GM21529 (cell line): ENCODE results near the gene HOMER3.

Source experiments
- ATAC-seq: cut with Tn5 transposase; IDR thresholded peaks from one replicate; pipeline ENCODE4 v1.9.1; 2021; ENCODE audit not compliant: unreplicated experiment

HOMER3 gene

DNA sequence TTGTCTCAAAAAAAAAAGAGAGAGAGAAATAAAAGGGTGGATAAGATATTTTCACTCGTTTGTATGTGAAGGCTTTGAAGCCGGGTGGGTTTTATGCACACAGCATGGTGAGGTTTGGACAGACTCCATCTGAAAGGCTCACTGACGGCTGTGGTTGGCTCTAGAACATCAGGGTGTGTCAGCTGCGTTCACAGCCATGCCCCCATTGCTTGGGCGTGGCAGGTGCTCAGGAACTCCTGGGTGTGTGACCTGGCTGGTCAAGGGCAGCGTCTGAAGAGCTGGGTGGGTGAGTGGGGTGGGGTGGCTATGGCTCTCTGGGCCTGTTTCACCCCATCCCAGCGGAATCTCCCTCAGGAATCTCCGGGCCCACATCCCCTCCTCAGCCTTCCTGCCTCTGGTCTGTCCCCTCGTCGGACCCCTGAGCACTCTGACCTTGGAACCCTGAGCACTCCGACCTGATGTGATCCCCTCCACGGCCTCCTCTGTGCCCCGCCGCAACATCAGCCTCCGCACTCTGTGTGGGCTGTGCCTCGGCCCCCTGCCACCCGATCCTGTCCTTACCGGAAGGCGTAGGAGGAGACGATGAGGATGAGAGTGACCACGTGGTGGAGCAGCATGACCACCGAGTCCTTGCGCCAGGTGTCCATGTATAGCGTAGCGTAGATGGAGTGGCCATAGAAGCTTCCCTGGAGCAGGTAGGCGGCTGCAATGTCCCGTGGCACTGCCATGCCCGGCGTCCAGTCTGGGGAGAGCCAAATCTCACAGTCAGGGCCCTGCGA, 57.3 kb downstream of the HOMER3 start:
- ATAC-seq: no peak

DNA sequence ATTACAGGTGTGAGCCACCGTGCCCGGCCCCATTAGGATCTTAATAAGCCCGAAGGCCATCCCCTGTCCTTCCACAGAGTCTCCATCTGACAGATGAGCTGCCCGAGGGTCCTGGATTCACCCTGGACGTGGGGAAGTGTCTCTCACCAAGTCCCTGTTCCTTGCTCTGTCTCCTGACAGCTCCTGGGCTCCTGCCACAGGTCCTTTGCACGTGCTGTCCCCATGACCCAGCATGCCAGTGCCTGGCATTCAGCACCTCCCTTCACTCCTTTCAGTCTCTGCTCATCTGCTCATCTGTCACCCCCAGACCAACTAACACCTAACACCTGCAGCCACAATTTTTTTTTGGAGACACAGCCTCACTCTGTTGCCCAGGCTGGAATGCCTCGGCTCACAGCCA, 59.5 kb downstream of the HOMER3 start:
- ATAC-seq: no peak

DNA sequence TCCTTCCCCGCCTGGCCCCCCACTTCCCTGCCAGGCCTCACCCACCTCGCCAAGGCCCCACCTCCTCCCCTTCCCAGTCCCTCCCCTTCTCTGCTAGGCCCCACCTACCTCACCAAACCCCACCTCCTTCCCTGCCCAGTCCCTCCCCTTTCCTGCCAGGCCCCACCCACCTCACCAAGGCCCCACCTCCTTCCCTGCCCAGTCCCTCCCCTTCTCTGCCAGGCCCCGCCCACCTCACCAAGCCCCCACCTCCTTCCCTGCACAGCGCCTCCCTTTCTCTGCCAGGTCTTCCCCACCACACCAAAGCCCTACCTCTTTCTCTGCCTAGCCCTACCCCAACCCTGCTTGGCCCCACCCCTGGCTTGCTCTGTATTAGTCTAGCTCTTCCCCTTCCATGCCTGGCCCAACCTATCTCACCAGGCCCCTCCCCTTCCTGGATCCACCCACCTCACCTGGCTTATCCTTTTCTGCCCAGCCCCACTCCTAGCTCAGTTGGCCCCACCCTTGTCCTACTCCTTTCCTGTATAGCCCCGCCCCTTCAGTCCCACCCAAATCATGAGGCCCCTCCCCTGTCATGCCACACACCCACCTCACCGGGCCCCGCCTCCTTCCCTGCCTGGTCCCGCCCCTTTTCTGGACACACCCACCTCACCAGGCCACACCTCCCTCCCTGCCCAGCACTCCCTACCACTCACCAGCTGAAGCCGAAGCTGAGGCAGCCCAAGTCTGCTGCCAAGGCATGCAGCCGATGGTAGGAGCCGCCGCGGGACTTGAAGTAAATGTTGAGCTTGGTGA, 61.2 kb downstream of the HOMER3 start:
- no peak for ATAC-seq
